B cell (primary cell): ENCODE measurements around the gene ATP9A. TPM values are rescaled to one million over a fixed set of nuclear protein-coding genes. Genes with fewer than 3 reads are reported as not detected.

Source experiments
- ATAC-seq: fragments of 200-7000 bp; cut with Tn5 transposase; one replicate; pipeline ENCODE4 v1.10.0; 2021; ENCODE audit warnings: low read depth, mild to moderate bottlenecking, moderate number of reproducible peaks, moderate library complexity
- CTCF ChIA-PET: fragments of 350-600 bp; sonication (Branson Sonifier 250); formaldehyde crosslinking; loops from one replicate; lab custom pipeline; 2021; ENCODE audit warnings: antibody characterized with exemption, inconsistent platforms; lab: Charles Lee
- POLR2A ChIA-PET: fragments of 350-600 bp; sonication (Branson Sonifier 250); formaldehyde crosslinking; loops from one replicate; lab custom pipeline; 2021; ENCODE audit warnings: antibody characterized with exemption; lab: Charles Lee
- DNase-seq: peaks from one replicate; pipeline ENCODE4 v3.0.0; 2013
- H2AFZ ChIP-seq: 2 replicates; pipeline ENCODE4 v1.6.1; 2012; ENCODE audit warnings: mild to moderate bottlenecking, low read depth, low read length; ENCODE audit not compliant: insufficient read depth, poor library complexity, severe bottlenecking
- H3K27ac ChIP-seq, 2 donors: 1 replicate in 1 of 2; 2 replicates in 1 of 2; pipeline ENCODE4 v1.5.1; 2012 to 2013; ENCODE audit warnings: low read length in 2 of 2, mild to moderate bottlenecking in 2 of 2, moderate library complexity in 1 of 2
- H3K27me3 ChIP-seq, 4 experiments: fragments of 200-600 bp in 1 of 4; sonication (generic) in 1 of 4; replicated peaks in 1 of 4; 1 replicate in 2 of 4; 2 replicates in 2 of 4; pipeline versions ENCODE4 v1.6.1 to v1.7.0; 2013 to 2016; ENCODE audit warnings: low read length in 3 of 4, mild to moderate bottlenecking in 2 of 4, mixed read lengths in 1 of 4, moderate library complexity in 1 of 4; ENCODE audit not compliant: insufficient read depth in 4 of 4, control insufficient read depth in 3 of 4; ENCODE audit errors: control extremely low read depth in 1 of 4
- H3K36me3 ChIP-seq, 2 experiments: replicated peaks in 1 of 2; 1 replicate in 1 of 2; 2 replicates in 1 of 2; pipeline versions ENCODE4 v1.6.1 to v1.7.1; 2013; ENCODE audit warnings: low read length in 1 of 2; ENCODE audit not compliant: insufficient read depth in 2 of 2, control insufficient read depth in 1 of 2; ENCODE audit errors: control extremely low read depth in 1 of 2, extremely low read depth in 1 of 2
- H3K4me1 ChIP-seq, 2 donors: fragments of 200-600 bp in 1 of 2; sonication (generic) in 1 of 2; 1 replicate in 1 of 2; 2 replicates in 1 of 2; pipeline versions ENCODE4 v1.5.1 to v1.6.1; 2013 to 2017; ENCODE audit warnings: low read length in 2 of 2; ENCODE audit not compliant: control insufficient read depth in 2 of 2, insufficient read depth in 2 of 2
- H3K4me2 ChIP-seq: replicated peaks from 2 replicates; pipeline ENCODE3; 2012; ENCODE audit warnings: mild to moderate bottlenecking, low read depth, low read length; ENCODE audit not compliant: poor library complexity, severe bottlenecking
- H3K4me3 ChIP-seq, 5 experiments: fragments of 200-600 bp in 1 of 5; sonication (generic) in 1 of 5; 1 replicate in 3 of 5; 2 replicates in 2 of 5; pipeline versions ENCODE4 v1.5.1 to v1.7.0; 2011 to 2016; ENCODE audit warnings: low read length in 4 of 5, mild to moderate bottlenecking in 4 of 5, low read depth in 2 of 5, control low read depth in 1 of 5, moderate library complexity in 1 of 5; ENCODE audit not compliant: insufficient read depth in 1 of 5; ENCODE audit errors: control extremely low read depth in 1 of 5, extremely low read depth in 1 of 5
- H3K79me2 ChIP-seq: fragments of 200-600 bp; sonication (generic); one replicate; pipeline ENCODE4 v1.6.0; 2016; ENCODE audit warnings: low read length; ENCODE audit not compliant: control insufficient read depth, insufficient read depth
- H3K9ac ChIP-seq: fragments of 200-600 bp; sonication (generic); 2 replicates; pipeline ENCODE4 v1.6.1; 2017; ENCODE audit warnings: mild to moderate bottlenecking, low read length, moderate library complexity
- H3K9me3 ChIP-seq, 3 donors: one replicate each; pipeline versions ENCODE4 v1.6.1 to v1.7.1; 2013; ENCODE audit warnings: low read length in 2 of 3; ENCODE audit not compliant: control insufficient read depth in 2 of 3, insufficient read depth in 1 of 3; ENCODE audit errors: control extremely low read depth in 1 of 3
- H4K20me1 ChIP-seq: 2 replicates; pipeline ENCODE4 v1.6.0; 2012; ENCODE audit warnings: mild to moderate bottlenecking, low read length; ENCODE audit not compliant: insufficient read depth, control insufficient read depth, poor library complexity, severe bottlenecking
- H3K27ac Mint-ChIP-seq: one replicate; pipeline ENCODE4 v1.8.0; 2021; ENCODE audit warnings: mixed read lengths
- H3K27me3 Mint-ChIP-seq: one replicate; pipeline ENCODE4 v1.8.0; 2021; ENCODE audit warnings: mixed read lengths
- H3K4me1 Mint-ChIP-seq: one replicate; pipeline ENCODE4 v1.8.0; 2021; ENCODE audit warnings: mixed read lengths
- H3K4me3 Mint-ChIP-seq: one replicate; pipeline ENCODE4 v1.8.0; 2021; ENCODE audit warnings: mixed read lengths
- H3K9me3 Mint-ChIP-seq: one replicate; pipeline ENCODE4 v1.8.0; 2022; ENCODE audit warnings: mixed read lengths; ENCODE audit not compliant: insufficient read depth
- EZH2 ChIP-seq: IDR thresholded peaks from 2 replicates; pipeline ENCODE4 v1.6.1; 2012; ENCODE audit warnings: borderline replicate concordance, low read depth, mild to moderate bottlenecking, moderate library complexity, low read length; ENCODE audit not compliant: insufficient read depth, poor library complexity, severe bottlenecking
- WGBS: methylation state at CpG from one replicate; pipeline ENCODE4 v1.1.5; 2013; ENCODE audit warnings: missing lambda C conversion rate; ENCODE audit not compliant: insufficient coverage; 5-methylcytosine and 5-hydroxymethylcytosine counted together
- intact Hi-C: fragments of 100-400 bp; cut with micrococcal nuclease; formaldehyde crosslinking; loops from one replicate; pipeline ENCODE4 v1.10.0; 2022
- polyA plus RNA-seq: library from polyadenylated mRNA; depleted of rRNA; stranded (reverse); fragments of >200 nt; gene quantifications from 2 replicates; pipeline ENCODE4 v1.2.3, GENCODE V29; 2012
- total RNA-seq, 2 donors: library from RNA; stranded (reverse); fragments of 120-200 nt in 1 of 2; gene quantifications; 1 replicate in 1 of 2; 2 replicates in 1 of 2; pipeline versions ENCODE4 v1.2.3 to v1.2.4, GENCODE V29; 2013 to 2022
- TF ChIP-seq, protein P1 (sequence below): fragments of 200-600 bp; IDR thresholded peaks from one replicate; pipeline ENCODE4 v1.8.0; 2022; ENCODE audit warnings: antibody characterized with exemption, mild to moderate bottlenecking

Gene ATP9A
- total and polyA plus RNA-seq, 2 donors (not counting 1 experiment from before 2014, with no cell fraction given), result 0.13 to 0.22 TPM

DNA sequence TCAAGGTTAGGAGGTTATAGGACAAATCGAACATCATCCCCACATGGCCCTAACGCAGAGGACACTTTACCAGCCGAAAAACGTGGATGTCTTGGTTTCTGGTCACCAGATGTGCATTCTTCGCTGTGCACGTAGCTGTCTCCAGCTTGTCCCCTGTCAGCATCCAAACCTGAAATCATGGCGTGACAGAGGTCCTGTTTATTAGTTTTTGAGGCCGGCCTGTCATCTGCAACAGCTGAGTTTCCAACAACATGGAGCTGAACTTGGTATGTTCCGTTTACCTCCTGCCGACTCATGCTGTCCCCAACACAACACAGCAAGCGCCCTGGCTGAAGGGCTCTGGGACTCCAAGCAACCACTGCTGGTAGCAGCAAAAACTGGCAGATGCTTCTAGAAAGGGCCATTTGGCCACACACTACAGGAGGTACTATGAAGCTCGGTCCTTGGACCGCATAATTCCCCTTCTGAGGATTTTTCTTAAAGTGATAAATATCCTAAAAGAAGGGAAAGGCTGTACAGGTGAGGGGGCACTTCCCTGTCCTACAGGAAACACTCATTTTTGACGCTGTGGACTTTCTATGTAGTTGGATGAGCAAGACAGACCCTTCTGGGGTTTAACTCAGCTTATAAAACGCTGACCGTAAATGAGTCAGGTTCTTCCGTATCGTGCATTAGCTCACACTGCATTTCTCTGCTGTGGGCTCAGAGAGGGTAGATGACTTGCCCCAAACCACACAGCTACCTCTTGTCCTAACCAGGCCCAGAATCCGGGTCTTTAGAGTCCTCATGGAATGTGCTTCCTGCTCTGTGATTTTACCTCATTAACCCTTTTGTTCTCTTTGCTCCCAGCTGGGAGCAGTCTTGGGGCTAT, 146.0 kb downstream of the ATP9A start:
- H3K79me2 ChIP-seq, result no peaks in the 10 kb centered on the region
- H3K4me1 Mint-ChIP-seq, result no peaks in the 10 kb centered on the region
- ChIA-PET POLR2A (no interaction called here), CTCF (interaction anchor here (0.7 to 8.6 kb wide), 12 partner anchors 9 to 635 kb away, joined by 3 to 89 read pairs (median 3); no protein-coding TSS in a partner anchor)
- H3K4me1 ChIP-seq, result peaks cover 0 to 2% of the 10 kb centered on the region in 2 donors
- intact Hi-C loops, result no loop called here
- ATAC-seq (no peak), DNase-seq (no peak)
- H3K4me3 Mint-ChIP-seq, result no peak overlapping the region
- H3K9ac ChIP-seq, result no peak overlapping the region
- no peak overlapping the region for H2AFZ ChIP-seq
- no peak overlapping the region for H3K27ac Mint-ChIP-seq
- peaks cover 7% of the 10 kb centered on the region for H3K27me3 Mint-ChIP-seq
- H3K27me3 ChIP-seq, result peaks cover 0 to 2% (median 0%) of the 10 kb centered on the region in 4 experiments
- no peak overlapping the region for H3K4me3 ChIP-seq
- H3K9me3 ChIP-seq, result no peaks in the 10 kb centered on the region
- no peaks in the 10 kb centered on the region for H3K9me3 Mint-ChIP-seq
- H3K27ac ChIP-seq, result no peak overlapping the region
- TF ChIP-seq, protein P1, sequence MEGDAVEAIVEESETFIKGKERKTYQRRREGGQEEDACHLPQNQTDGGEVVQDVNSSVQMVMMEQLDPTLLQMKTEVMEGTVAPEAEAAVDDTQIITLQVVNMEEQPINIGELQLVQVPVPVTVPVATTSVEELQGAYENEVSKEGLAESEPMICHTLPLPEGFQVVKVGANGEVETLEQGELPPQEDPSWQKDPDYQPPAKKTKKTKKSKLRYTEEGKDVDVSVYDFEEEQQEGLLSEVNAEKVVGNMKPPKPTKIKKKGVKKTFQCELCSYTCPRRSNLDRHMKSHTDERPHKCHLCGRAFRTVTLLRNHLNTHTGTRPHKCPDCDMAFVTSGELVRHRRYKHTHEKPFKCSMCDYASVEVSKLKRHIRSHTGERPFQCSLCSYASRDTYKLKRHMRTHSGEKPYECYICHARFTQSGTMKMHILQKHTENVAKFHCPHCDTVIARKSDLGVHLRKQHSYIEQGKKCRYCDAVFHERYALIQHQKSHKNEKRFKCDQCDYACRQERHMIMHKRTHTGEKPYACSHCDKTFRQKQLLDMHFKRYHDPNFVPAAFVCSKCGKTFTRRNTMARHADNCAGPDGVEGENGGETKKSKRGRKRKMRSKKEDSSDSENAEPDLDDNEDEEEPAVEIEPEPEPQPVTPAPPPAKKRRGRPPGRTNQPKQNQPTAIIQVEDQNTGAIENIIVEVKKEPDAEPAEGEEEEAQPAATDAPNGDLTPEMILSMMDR, result no peak
- no peak for TF ChIP-seq EZH2
- no peaks in the 10 kb centered on the region for H4K20me1 ChIP-seq
- WGBS, result 91% methylated on average over 13 of the region's 19 CpGs
- H3K36me3 ChIP-seq, result no peaks in the 10 kb centered on the region
- no peak overlapping the region for H3K4me2 ChIP-seq

DNA sequence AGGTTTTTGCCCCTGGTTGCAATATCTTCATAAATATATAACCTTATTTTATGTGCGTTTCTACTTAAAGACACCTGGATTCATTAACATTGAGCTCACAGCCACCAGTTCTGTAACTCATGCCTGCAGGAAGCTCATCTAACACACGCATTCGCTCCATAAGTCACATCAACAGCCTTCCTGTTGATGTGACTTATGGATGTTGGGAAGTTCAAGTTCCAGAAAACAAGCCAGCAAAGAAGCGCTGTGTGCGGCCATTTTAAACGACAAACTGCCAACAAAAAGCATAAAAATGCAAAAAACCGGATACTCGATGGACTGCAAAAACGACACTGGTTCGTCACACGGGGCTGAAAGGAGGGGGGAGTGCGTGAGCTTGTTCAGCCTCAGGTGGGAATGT, 147.8 kb downstream of the ATP9A start:
- H3K27ac Mint-ChIP-seq, result no peak overlapping the region
- no peak overlapping the region for H3K4me2 ChIP-seq
- H3K4me3 Mint-ChIP-seq, result no peak overlapping the region
- CTCF ChIA-PET, result interaction anchor here (0.9 to 8.6 kb wide), 6 partner anchors 234 to 639 kb away, joined by 3 to 89 read pairs (median 5); no protein-coding TSS in a partner anchor
- H3K9me3 Mint-ChIP-seq, result no peaks in the 10 kb centered on the region
- no peaks in the 10 kb centered on the region for H3K36me3 ChIP-seq
- H3K27me3 Mint-ChIP-seq, result peaks cover 4% of the 10 kb centered on the region
- TF ChIP-seq EZH2, result no peak
- TF ChIP-seq, protein P1, result no peak
- no peaks in the 10 kb centered on the region for H3K4me1 Mint-ChIP-seq
- H3K4me1 ChIP-seq, result peaks cover 0 to 2% of the 10 kb centered on the region in 2 donors
- H3K9ac ChIP-seq, result no peak overlapping the region
- H3K27ac ChIP-seq, result no peak overlapping the region
- no peaks in the 10 kb centered on the region for H4K20me1 ChIP-seq
- H3K79me2 ChIP-seq, result no peaks in the 10 kb centered on the region
- POLR2A ChIA-PET, result no interaction called here
- intact Hi-C loops, result no loop called here
- 90% methylated on average over 9 of the region's 12 CpGs for WGBS
- H2AFZ ChIP-seq, result no peak overlapping the region
- DNase-seq (no peak), ATAC-seq (no peak)
- no peak overlapping the region for H3K4me3 ChIP-seq
- H3K9me3 ChIP-seq, result no peaks in the 10 kb centered on the region
- H3K27me3 ChIP-seq, result no peaks in the 10 kb centered on the region
